Measurements from ENCODE around the gene KLHL22. TPM values are rescaled to one million over a fixed set of nuclear protein-coding genes. Genes with fewer than 3 reads are reported as not detected.

Gene KLHL22
- total and polyA plus RNA-seq, 2 of the 4 experiments (the other 2 are of a cell fraction), result 27.1 to 30.1 TPM

DNA sequence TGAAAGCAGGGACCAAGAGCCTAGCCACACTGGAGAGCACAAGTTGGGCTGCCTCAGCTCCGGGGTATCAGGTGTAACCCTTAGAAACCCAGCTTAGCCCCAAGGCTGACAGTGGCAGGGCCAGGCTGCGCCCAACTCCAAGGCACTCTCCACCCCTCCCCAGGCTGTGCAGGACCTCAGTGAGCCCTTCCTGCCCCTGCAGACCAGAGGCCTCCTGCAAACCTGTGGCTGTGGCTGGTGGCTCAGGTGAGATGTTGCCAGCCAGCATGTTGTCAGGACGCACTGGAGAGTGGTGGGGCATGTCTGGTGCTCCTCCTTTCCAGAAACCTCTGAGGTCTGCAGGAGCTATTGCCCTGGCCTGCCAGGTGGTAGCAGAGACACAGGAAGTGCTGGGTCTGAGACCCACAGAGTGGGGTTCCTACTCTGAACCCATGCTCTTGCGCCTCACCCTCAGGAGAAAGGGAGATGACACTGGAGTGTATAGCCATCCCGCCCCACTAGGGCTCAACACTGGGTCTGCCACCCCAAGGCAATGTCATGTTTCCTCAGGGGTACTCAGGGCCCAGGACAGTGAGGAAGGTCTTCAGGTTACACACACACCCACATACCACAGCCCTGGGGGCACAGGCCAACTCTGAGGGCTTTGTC lies 55.5 kb downstream of the KLHL22 start:
- Histone ChIP-seq H3K27me3 (ENCODE audit: control insufficient read depth, insufficient read depth, low read length) (no peaks in the 10 kb centered on the region), H3K36me3 (ENCODE audit: control insufficient read depth, insufficient read depth, low read length) (peaks cover 14% of the 10 kb centered on the region), H3K9me3 (ENCODE audit: control insufficient read depth, insufficient read depth, low read length) (no peaks in the 10 kb centered on the region), H3K14ac (replicated peaks; ENCODE audit: low read depth, low read length) (no peak overlapping the region), H3K9me1 (ENCODE audit: insufficient read depth, low read length) (peaks cover 12% of the 10 kb centered on the region), H2BK20ac (ENCODE audit: low read depth, low read length) (no peak overlapping the region), H2BK15ac (ENCODE audit: low read depth, low read length) (no peak overlapping the region), H3K4ac (ENCODE audit: low read depth, low read length) (no peak overlapping the region), H4K20me1 (ENCODE audit: insufficient read depth, low read length) (peaks cover 18% of the 10 kb centered on the region), H3K18ac (ENCODE audit: low read depth, low read length) (no peak overlapping the region), H4K91ac (ENCODE audit: insufficient read depth, low read depth, low read length) (no peak overlapping the region), H2BK120ac (ENCODE audit: low read depth, low read length) (no peak overlapping the region), H4K8ac (ENCODE audit: low read depth in 2 of 2, low read length in 2 of 2) (no peak overlapping the region), H2BK5ac (ENCODE audit: low read depth, low read length, poor library complexity, severe bottlenecking) (no peak overlapping the region), H3K79me1 (ENCODE audit: low read depth in 1 of 2, low read length in 2 of 2) (peaks cover 16 to 40% of the 10 kb centered on the region in 2 experiments; a peak in 3 of 4 replicates), H2AK5ac (ENCODE audit: low read depth, low read length) (no peak overlapping the region), H3K4me3 (ENCODE audit: insufficient read depth, low read depth, low read length) (no peak overlapping the region), H3K9ac (ENCODE audit: low read depth, low read length) (no peak overlapping the region), H3K56ac (ENCODE audit: extremely low read depth, insufficient read depth, low read length) (no peak overlapping the region), H3K23ac (ENCODE audit: low read depth, low read length) (no peak overlapping the region), H2AFZ (replicated peaks; ENCODE audit: low read length, poor library complexity) (no peak overlapping the region), H2AK9ac (replicated peaks; ENCODE audit: low read depth, low read length, poor library complexity) (no peak overlapping the region), H3K4me2 (ENCODE audit: low read depth, low read length) (no peak overlapping the region), H3K27ac (ENCODE audit: insufficient read depth, low read length) (no peak overlapping the region), H4K5ac (ENCODE audit: low read depth, low read length) (no peak overlapping the region), H3K4me1 (ENCODE audit: control insufficient read depth, insufficient read depth, low read length) (peaks cover 16% of the 10 kb centered on the region)
- no peak for ATAC-seq (ENCODE audit: low read depth)
- in situ Hi-C loops (cut with MboI; ENCODE audit: low sequenced_read_pairs), result no loop called here
- ChIA-PET CTCF (interaction anchor here (1.6 kb wide), 1 partner anchor 14 kb away, joined by 4 read pairs; no protein-coding TSS in a partner anchor), POLR2A (ENCODE audit: unreplicated experiment) (no interaction called here)
- dilution Hi-C loops (cut with HindIII; ENCODE audit: low sequenced_read_pairs, unreplicated experiment), result no loop called here
- WGBS, 2 experiments (ENCODE audit: extremely low coverage in 2 of 2, insufficient read length in 1 of 2), result 100% methylated on average over 2 of the region's 5 CpGs; no CpG with 5 or more reads in 1 of the 2 experiments
- intact Hi-C loops (cut with micrococcal nuclease), result no loop called here
- TF ChIP-seq RFX5 (IDR thresholded peaks at IDR 0.05; ENCODE audit: low read depth, low read length) (no peak), FOS (IDR thresholded peaks at IDR 0.05; ENCODE audit: low read depth, low read length) (no peak), MAFK (IDR thresholded peaks at IDR 0.05; ENCODE audit: low read depth, low read length) (no peak), POLR2A (IDR thresholded peaks at IDR 0.05; ENCODE audit: low read depth, low read length) (no peak), RCOR1 (IDR thresholded peaks at IDR 0.05; ENCODE audit: insufficient replicate concordance, low read length) (no peak)
- no peak for DNase-seq
- BruUV-seq (replicated peaks), result no TSS peak

All from IMR-90 (cell line).